HG02571 (cell line): Measurements from ENCODE around the gene NYAP2.

Experiments
- ATAC-seq: cut with Tn5 transposase; IDR thresholded peaks from one replicate; pipeline ENCODE4 v1.9.1; 2021; ENCODE audit warnings: mild to moderate bottlenecking, moderate library complexity; ENCODE audit not compliant: unreplicated experiment

The NYAP2 gene

DNA sequence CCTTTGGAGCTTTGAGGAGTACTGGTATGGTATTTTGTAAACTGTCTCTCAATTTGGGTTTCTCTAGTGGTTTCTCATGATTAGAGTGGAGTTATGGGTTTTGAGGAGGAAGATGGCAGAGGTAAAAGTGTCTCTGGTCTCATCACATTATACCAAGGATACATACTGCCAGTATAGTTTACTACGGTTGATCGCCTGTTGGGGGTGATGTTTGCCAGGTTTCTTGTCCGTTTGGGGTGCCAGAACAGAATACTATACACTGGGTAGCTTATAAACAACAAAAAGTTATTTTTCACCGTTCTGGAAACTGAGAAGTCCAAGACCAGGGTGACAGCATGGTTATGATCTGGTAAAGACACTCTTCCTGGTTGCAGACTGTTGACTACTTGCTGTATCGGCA, 293.7 kb downstream of the NYAP2 start:
- no peak for ATAC-seq

- ATAC-seq: no peak
Measured at GRCh38 chr2:225694664-225695063, 295.2 kb downstream of the NYAP2 start.

DNA sequence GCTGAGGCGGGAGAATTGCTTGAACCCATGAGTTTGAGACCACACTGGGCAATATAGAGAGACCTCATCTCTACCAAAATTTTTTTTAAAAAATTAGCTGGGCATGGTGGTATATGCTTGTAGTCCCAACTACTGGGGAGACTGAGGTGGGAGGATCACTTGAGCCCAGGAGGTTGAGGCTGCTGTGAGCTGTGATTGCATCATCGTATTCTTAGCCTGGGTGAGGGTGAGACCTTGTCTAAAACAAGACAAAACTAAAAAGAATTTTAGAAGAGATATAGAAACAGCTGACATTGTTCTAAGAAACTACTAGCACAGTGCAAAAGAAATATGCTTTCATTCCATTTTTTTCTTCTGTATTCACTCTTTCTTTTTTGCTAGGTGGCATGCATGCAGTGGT, 298.4 kb downstream of the NYAP2 start:
- no peak for ATAC-seq
